ENCODE data around the gene COL5A1. TPM values are rescaled to one million over a fixed set of nuclear protein-coding genes. Genes with fewer than 3 reads are reported as not detected.
"Not testable (repeated sequence)": the region's sequence is repeated elsewhere in the genome, so short reads cannot be mapped to it uniquely, and the experiment has no call there.

Gene COL5A1
- total RNA-seq, 1 donor from 2014 or later: 2.8 TPM

DNA sequence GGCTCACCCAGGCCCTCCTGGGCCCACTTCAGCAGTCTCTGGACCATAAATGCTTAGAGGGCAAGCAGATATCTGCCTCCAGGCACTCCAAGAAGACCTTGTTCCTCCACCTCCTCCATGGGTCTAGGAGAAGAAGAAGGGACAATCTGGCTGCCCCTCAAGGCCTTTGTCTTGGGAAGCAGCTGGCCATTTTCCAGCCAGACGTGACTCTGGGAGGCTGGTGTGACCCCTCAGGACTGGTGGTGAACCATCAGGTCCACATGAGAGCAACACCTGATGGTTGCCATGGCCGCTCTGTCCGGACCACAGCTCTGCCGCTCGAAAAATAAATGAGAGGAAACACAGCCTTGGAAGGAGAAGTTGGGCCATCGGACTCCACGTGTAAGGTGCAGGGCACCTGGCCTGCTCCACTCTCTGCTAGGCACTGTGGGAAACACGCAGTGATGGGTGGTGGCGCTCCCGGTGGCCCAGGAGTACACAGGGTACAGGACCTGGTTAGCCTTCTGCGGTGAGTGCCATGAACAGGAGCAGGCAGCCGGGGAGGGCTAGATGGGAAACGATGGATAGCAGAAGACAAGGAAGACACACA, 3.0 kb upstream of the COL5A1 start:
- DNase-seq (ENCODE audit: low read depth in 2 of 2): no peak

DNA sequence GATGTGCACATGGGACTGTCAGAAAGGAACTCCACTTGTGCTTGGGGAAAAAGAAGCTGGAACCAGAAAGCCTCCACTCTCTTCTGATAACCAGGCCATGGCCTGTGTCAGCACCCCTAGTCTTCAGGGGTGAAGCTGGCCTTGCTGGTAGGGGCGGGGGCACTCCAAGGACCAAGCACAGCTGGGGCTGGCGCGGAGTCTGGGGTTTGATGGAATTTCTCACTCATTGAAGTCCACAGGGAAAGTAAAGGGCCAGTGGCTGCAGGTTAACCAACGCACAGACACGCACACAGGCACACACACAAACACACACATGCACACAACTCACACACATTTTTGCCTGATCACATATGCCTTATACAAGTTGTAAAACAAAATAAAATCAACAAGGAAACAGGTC, 1.6 kb upstream of the COL5A1 start:
- DNase-seq (ENCODE audit: low read depth in 2 of 2): no peak

DNA sequence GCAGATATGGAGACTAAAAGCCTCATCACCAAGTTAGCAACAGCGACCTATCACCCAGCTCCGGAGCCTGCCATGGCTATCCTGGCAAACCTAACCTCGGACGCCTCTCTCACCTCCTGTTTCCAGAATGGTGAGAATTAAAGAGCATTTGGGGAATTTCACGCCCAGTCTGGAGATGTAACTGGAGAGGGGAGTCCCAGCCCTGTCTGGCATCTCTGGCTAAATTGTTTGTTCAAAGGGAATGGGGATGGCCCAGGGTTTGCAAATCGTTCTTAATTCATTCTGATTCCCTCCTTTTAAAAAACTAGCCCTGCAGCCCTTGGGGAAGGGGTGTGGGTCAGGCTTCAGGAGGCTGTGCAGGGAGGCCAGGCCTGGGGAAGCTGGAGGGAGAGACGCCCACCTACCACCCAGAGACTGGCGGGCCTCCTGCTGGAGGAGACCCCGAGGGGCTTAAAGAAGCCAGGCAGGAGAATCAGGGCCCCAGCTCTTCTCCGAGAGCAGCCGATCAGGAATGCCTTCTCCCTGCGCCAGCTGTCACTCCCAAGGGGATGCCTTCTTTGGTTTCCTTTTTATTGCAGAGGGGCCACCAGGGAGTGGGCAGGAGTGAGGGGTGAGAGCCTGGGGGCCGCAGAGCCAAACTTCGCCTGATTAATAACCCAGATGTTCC, 964 bp upstream of the COL5A1 start:
- no peak for DNase-seq (ENCODE audit: low read depth in 2 of 2)

GRCh38 chr9:134641990-134642384, 384 bp downstream of the COL5A1 start:
- peak in 1 of 2 donors; percentile 12 for DNase-seq (ENCODE audit: low read depth in 2 of 2)

DNA sequence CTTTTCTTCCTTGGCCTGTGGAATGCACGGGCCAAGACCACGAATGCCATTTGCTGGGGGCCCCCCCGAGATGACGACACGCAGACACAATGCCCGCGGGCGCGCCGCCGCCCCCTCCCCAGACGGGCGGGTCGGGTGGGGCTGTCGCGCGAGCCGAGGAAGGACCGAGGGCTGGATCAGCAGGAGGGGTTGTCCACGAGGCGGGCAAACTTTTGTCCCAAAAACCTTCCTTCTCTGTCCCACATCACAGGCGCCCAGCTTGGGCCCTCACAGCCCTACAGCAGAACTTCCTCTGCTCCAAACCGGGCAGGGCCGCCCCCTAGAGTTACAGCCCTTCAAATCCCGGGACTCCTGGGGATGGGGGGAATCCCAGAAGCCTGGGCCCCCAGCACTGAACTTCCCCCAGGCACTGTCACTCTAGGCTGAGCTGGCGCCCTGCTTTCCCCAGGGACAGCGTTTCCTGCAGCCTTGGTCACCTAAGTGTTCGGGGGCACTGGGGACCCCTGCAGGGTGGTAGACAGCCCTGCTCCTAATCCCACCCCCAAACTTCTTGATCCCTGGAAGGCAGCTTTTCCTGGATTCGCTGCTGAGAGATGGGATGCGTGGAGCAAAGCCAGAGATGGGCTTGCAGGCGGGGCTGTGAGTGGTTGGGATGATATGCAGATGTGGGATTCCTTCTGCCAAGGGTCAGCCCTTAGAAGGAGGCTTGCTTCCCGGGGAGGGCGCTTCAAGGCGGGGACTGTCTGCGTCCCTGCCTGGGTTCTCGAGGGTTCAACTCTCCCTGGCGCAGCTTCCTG, 980 bp downstream of the COL5A1 start:
- DNase-seq (ENCODE audit: low read depth in 2 of 2): peak; percentile 40 to 61

GRCh38 chr9:134643222-134643671, 1.6 kb downstream of the COL5A1 start:
- peak in 1 of 2 donors; percentile 20 for DNase-seq (ENCODE audit: low read depth in 2 of 2)

DNA sequence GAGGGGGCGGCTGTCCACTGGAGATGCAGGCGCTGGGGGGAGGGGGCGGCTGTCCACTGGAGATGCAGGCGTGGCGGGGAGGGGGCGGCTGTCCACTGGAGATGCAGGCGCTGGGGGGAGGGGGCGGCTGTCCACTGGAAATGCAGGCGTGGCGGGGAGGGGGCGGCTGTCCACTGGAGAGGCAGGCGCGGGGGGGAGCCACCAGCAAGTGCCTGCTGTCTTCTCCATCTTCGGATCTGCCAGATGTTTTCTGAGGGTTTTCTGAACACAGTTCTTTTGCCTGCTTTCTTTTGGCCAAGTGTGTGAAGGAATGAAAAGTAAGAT, 2.8 kb downstream of the COL5A1 start:
- not testable (repeated sequence) for DNase-seq (ENCODE audit: low read depth in 2 of 2)

- DNase-seq (ENCODE audit: low read depth in 2 of 2): peak in 1 of 2 donors; percentile 94
Measured at GRCh38 chr9:134644725-134645606, 3.4 kb downstream of the COL5A1 start.

DNA sequence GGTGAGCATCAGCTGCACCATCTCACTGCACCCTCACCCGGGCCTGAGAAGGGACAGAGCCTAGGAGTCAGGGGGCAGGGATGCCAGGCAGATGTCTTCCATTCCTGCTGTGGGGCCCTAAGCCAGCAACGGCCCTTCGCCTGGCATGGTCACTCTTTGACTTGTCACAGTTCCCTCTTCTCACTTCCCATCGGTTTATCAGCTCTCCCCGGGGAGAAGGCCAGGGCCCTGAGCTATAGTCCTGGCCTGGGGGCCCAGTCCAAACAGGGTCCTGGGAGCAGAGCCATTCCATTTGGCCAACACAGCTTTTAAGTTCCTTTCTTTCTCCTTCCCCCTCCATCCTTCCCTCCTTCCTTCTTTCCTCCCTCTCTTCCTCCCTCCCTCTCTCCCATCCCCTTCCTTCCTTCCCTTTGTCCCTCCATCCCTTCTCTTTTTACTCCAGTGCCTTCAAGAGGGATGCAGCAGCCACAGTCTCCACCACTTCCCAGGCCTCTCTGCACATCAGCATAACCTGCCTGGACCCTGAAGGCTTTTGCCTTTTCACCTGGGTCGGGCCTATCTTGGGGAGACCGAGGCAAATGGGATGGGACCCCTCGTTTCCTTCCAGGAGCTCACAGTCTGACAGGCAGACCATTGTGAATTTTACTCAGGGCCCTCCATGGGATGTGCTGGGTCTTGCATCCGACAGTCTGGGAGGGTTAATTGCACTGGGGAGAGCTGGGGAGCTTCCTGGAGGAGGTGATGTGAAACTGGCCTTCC, 4.2 kb downstream of the COL5A1 start:
- no peak for DNase-seq (ENCODE audit: low read depth in 2 of 2)

- no peak for DNase-seq (ENCODE audit: low read depth in 2 of 2)
Measured at GRCh38 chr9:134647359-134648080, 5.9 kb downstream of the COL5A1 start.

DNA sequence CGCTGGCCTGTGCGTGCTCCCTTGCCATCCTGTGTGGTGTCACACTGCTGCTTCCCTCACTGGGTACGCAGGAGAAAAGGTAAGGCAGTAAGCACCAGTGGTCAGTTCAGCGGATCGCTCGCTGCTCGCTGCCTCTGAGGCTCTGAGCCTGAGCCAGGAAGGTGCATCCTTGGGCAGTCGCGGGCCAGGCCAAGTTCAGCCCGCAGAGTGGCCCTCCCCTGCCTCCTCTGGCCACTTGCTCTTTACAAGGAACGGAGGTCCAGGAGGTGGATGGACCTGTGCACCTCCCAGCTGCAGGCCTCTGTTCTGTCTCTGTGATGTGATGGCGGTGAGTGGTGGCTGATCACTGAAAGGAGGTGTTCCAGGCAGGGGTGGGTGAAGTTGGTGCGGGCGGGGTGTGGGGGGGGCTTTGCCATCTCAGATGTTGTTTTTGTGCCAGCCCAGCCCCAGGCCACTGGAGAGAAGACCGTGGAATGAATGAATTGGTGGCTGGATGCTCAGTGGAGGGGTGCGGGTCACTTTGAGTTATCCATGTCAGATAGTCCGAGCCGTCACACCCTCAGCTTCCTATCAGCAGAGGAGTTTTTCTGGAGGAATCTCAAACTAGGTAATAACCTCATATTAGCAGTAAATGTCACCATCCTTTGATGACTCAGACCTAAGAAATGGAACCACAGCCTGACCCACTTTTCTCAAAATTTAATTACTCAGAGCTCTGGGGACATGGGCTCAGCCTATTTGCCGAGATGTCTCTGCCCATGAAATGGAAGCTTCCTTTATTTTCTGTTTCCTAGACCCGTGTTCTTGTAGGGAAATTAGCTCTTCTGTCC, 7.3 kb downstream of the COL5A1 start:
- DNase-seq (ENCODE audit: low read depth in 2 of 2): peak in 1 of 2 donors; percentile 16

- DNase-seq (ENCODE audit: low read depth in 2 of 2): no peak
Measured at GRCh38 chr9:134650431-134651190, 9.0 kb downstream of the COL5A1 start.

- DNase-seq (ENCODE audit: low read depth in 2 of 2): no peak
Measured at GRCh38 chr9:134651226-134651905, 9.8 kb downstream of the COL5A1 start.

- no peak for DNase-seq (ENCODE audit: low read depth in 2 of 2)
Measured at GRCh38 chr9:134652291-134653225, 11.0 kb downstream of the COL5A1 start.

DNA sequence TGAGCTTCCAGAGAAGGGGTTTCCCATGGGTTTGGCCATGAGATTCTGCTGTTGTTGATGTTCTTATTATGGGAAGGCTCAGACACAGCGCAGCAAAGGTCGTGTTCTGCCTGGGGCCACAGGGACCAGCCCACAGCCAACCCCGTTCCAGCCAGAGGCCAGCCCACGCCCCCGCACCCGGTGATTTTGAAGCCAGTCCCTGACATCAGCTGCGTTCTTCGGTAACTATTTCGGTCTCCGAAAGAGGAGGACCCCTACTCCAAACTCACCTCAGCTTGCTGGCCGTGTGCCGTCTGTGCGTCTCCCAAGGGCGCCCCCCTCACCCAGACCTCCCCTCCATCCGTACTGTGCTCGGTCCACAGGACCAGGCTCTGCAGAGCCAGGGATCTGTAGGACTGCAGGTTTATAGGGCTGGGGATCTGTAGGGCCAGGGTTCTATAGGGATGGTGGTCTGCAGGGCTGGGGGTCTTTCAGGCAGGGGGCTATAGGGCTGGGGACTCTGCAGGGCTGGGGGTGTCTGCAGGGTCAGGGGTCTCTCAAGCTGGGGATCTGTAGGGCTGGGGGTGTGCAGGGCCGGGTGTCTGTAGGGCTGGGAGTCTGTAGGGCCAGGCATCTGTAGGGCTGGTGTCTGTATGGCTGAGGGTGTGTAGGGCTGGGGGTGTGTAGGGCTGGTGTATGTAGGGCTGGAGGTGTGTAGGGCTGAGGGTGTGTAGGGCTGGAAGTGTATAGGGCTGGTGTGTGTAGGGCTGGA, 11.8 kb downstream of the COL5A1 start:
- no peak for DNase-seq (ENCODE audit: low read depth in 2 of 2)

DNA sequence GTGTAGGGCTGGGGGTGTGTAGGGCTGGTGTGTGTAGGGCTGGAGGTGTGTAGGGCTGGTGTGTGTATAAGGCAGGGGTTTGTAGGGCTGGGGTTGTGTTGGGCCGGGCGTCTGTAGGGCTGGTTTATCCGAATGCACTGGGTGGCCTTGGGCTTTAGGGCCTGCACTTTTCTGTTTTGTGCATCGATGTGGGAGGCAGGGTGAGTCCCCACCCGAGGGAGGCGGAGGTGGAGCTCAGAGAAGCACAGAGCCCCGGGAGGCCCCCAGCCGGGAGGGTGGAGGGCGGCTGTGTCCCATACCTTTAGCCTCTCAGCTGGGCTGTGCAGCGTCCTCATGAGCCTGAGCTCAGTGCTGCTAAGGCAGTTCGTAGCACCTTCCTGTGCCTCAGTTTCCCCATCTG, 13.5 kb downstream of the COL5A1 start:
- no peak for DNase-seq (ENCODE audit: low read depth in 2 of 2)

Measured in lung microvascular endothelial cell (primary cell).